Measurements from ENCODE around the gene ZFAND5. TPM values are rescaled to one million over a fixed set of nuclear protein-coding genes. Genes with fewer than 3 reads are reported as not detected.

The ZFAND5 gene
- total and polyA plus RNA-seq, 10 of the 15 experiments (the other 5 are each of a cell fraction or from before 2014, with no cell fraction given): 22.5 to 107 (median 63.3) TPM

DNA sequence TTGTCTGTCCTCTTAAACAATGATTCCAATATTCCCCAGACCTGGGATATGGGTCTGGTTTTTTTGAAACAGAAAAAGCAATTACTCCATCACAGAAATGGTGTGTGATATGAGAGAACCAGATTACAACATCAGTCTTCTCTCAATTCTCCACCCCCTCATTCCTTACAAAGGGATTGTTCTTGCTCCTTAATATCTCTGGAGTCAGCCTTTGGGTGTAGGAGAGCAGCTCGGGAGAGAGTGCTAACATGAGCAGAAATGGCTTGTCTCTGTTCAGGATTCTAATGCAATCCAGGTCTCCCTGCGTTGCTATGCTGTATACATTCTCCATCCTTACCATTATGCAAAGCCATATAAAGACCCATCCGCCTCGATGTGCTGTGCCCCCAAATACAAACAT, 32.7 kb downstream of the ZFAND5 start (continued):
- no peak for TF ChIP-seq CTCF (IDR thresholded peaks at IDR 0.05 in 2 of 3, conservative IDR thresholded peaks at IDR 0.05 in 1 of 3; ENCODE audit: control insufficient read depth in 2 of 3, extremely low read depth in 1 of 3, insufficient read depth in 1 of 3, low read depth in 3 of 3, low read length in 3 of 3)
- no peak for TF ChIP-seq CREB1 (IDR thresholded peaks at IDR 0.05; ENCODE audit: low read depth)
- no peak for TF ChIP-seq ATF7 (IDR thresholded peaks at IDR 0.05; ENCODE audit: low read depth)
- no peak for TF ChIP-seq ELK1 (IDR thresholded peaks at IDR 0.05; ENCODE audit: low read depth, low read length)

DNA sequence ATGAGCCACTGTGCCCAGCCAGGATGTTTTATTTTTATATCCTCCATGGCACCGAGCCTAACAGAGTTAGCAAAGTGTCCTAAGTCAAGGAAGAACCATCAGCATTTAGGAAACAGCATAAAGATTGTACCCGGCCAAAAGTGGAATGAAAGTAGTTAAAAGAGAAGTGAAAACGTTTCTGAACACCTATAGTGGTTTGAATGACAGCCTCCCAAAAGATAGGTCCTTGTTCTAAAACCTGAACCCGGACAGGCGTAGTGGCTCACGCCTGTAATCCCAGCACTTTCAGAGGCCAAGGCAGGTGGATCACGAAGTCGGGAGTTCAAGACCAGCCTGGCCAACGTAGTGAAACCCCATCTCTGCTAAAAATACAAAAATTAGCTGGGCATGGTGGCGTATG, 37.4 kb downstream of the ZFAND5 start:
- RAD21 ChIA-PET (ENCODE audit: unreplicated experiment): no interaction called here
- FAIRE-seq: peak; percentile 83
- intact Hi-C loops (cut with micrococcal nuclease; ENCODE audit: unreplicated experiment): no loop called here

More for the DNA sequence above, 37.4 kb downstream of the ZFAND5 start:
- no peak overlapping the region for H3K4me2 ChIP-seq (ENCODE audit: control insufficient read depth, insufficient read depth)
- ChIA-PET SMC1A (ENCODE audit: uncharacterized antibody, unreplicated experiment) (interaction anchor here (1.0 kb wide), 2 partner anchors 11 to 35 kb away, joined by 3 read pairs; no protein-coding TSS in a partner anchor), CTCF (interaction anchor here (2.5 kb wide), 1 partner anchor 12 kb away, joined by 7 read pairs; no protein-coding TSS in a partner anchor), POLR2A (no interaction called here)
- 51% methylated on average over 10 of the region's 10 CpGs for WGBS (ENCODE audit: insufficient coverage, insufficient replicate concordance, low lambda C conversion rate, missing lambda C conversion rate)
- H3K79me2 ChIP-seq (ENCODE audit: control insufficient read depth, insufficient read depth, low read length): no peaks in the 10 kb centered on the region
- no peak for DNase-seq (ENCODE audit: low read depth, low spot score)
- no peak overlapping the region for H3K9ac ChIP-seq (ENCODE audit: control insufficient read depth, insufficient read depth, low read length)
- ATAC-seq: peak; percentile 94
- H3K27ac ChIP-seq (ENCODE audit: control insufficient read depth, insufficient read depth): no peak overlapping the region
- no peaks in the 10 kb centered on the region; the same call in 2 of the 3 replicates for H3K9me3 ChIP-seq (replicated peaks; ENCODE audit: control insufficient read depth, insufficient read depth, low read length)
- in situ Hi-C loops (cut with MboI): no loop called here
- H3K4me3 ChIP-seq: no peak overlapping the region
- no TSS peak for BruUV-seq (replicated peaks)
- H4K20me1 ChIP-seq (ENCODE audit: control insufficient read depth, insufficient read depth): no peaks in the 10 kb centered on the region
- no peak for TF ChIP-seq KLF5 (IDR thresholded peaks at IDR 0.05; ENCODE audit: partially characterized antibody)
- TF ChIP-seq, protein P1, sequence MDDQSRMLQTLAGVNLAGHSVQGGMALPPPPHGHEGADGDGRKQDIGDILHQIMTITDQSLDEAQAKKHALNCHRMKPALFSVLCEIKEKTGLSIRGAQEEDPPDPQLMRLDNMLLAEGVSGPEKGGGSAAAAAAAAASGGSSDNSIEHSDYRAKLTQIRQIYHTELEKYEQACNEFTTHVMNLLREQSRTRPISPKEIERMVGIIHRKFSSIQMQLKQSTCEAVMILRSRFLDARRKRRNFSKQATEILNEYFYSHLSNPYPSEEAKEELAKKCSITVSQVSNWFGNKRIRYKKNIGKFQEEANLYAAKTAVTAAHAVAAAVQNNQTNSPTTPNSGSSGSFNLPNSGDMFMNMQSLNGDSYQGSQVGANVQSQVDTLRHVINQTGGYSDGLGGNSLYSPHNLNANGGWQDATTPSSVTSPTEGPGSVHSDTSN (IDR thresholded peaks at IDR 0.05; ENCODE audit: insufficient replicate concordance, low read depth, low read length): peak; percentile 57
- 0 out of 2 replicates have a peak, but pooled peaks have one; percentile 24 for TF ChIP-seq IKZF1 (conservative IDR thresholded peaks at IDR 0.05)
- TF ChIP-seq PML (IDR thresholded peaks at IDR 0.05; ENCODE audit: low read length): no peak
- no peak for TF ChIP-seq MEF2B (IDR thresholded peaks at IDR 0.05; ENCODE audit: partially characterized antibody, poor library complexity, severe bottlenecking)
- 0 out of 4 replicates have a peak, but pooled peaks of 1 of the 2 experiments have one; percentile 25 for TF ChIP-seq EP300 (IDR thresholded peaks at IDR 0.05; ENCODE audit: borderline replicate concordance in 1 of 2, control insufficient read depth in 1 of 2, low read depth in 2 of 2, low read length in 2 of 2)
- TF ChIP-seq, protein P2, sequence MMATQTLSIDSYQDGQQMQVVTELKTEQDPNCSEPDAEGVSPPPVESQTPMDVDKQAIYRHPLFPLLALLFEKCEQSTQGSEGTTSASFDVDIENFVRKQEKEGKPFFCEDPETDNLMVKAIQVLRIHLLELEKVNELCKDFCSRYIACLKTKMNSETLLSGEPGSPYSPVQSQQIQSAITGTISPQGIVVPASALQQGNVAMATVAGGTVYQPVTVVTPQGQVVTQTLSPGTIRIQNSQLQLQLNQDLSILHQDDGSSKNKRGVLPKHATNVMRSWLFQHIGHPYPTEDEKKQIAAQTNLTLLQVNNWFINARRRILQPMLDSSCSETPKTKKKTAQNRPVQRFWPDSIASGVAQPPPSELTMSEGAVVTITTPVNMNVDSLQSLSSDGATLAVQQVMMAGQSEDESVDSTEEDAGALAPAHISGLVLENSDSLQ (IDR thresholded peaks at IDR 0.05): peak; percentile 93
- peak; percentile 17 to 22; a peak in 2 of 4 replicates for TF ChIP-seq IKZF2 (IDR thresholded peaks at IDR 0.05)
- TF ChIP-seq SPI1 (IDR thresholded peaks at IDR 0.05; ENCODE audit: borderline replicate concordance, insufficient read depth, low read depth, low read length): peak; percentile 79; the same call in 1 of the 2 replicates
- 0 out of 2 replicates have a peak, but pooled peaks have one; percentile 26 for TF ChIP-seq NBN (IDR thresholded peaks at IDR 0.05)
- 0 out of 2 replicates have a peak, but pooled peaks have one; percentile 30 for TF ChIP-seq DPF2 (IDR thresholded peaks at IDR 0.05)
- TF ChIP-seq JUNB (IDR thresholded peaks at IDR 0.05): no peak
- no peaks in the 10 kb centered on the region for H3K36me3 ChIP-seq (ENCODE audit: control insufficient read depth in 2 of 2, insufficient read depth in 2 of 2, low read length in 1 of 2)
- H2AFZ ChIP-seq (ENCODE audit: control insufficient read depth, low read depth, low read length): no peak overlapping the region
- H3K27me3 ChIP-seq (replicated peaks in 1 of 2; ENCODE audit: control insufficient read depth in 2 of 2, insufficient read depth in 2 of 2, low read length in 1 of 2): no peaks in the 10 kb centered on the region
- H3K4me1 ChIP-seq (ENCODE audit: control insufficient read depth, insufficient read depth, low read length): no peaks in the 10 kb centered on the region
